Ascending aorta (tissue), 2 donors: ENCODE measurements around the gene SAMM50. TPM values are rescaled to one million over a fixed set of nuclear protein-coding genes. Genes with fewer than 3 reads are reported as not detected.

ENCODE experiments used
- DNase-seq, 2 donors: peaks; one replicate each; pipeline ENCODE4 v3.0.0-alpha.2; 2019; ENCODE audit warnings: low spot score in 2 of 2
- H3K27ac ChIP-seq, 2 donors: fragments of 200-600 bp; sonication (generic); one replicate each; pipeline ENCODE4 v1.5.1; 2016 to 2017; ENCODE audit warnings: mild to moderate bottlenecking in 1 of 2
- H3K27me3 ChIP-seq: fragments of 200-600 bp; sonication (generic); one replicate; pipeline ENCODE4 v1.5.1; 2017
- H3K36me3 ChIP-seq, 2 donors: fragments of 200-600 bp; sonication (generic); one replicate each; pipeline ENCODE4 v1.5.1; 2016
- H3K4me1 ChIP-seq, 2 donors: fragments of 200-600 bp; sonication (generic); one replicate each; pipeline ENCODE4 v1.5.1; 2016 to 2017; ENCODE audit warnings: mild to moderate bottlenecking in 1 of 2
- H3K4me3 ChIP-seq, 2 donors: fragments of 200-600 bp; sonication (generic); one replicate each; pipeline ENCODE4 v1.5.1; 2016 to 2017; ENCODE audit warnings: mild to moderate bottlenecking in 1 of 2
- H3K9me3 ChIP-seq, 2 donors: fragments of 200-600 bp; sonication (generic); one replicate each; pipeline ENCODE4 v1.5.1; 2016
- intact Hi-C: fragments of 100-400 bp; cut with DNase I; formaldehyde crosslinking; loops from one replicate; pipeline ENCODE4 v1.15.1; 2023
- total RNA-seq: library from RNA; depleted of rRNA; stranded (reverse); fragments of >200 nt; gene quantifications from one replicate; pipeline ENCODE4 v1.1.0, GENCODE V29; 2016
- TF ChIP-seq, protein P1 (sequence below), 3 experiments: fragments of 200-600 bp in 2 of 3; fragments of 450-650 bp in 1 of 3; sonication (generic) in 2 of 3; IDR thresholded peaks; one replicate each; pipeline ENCODE4 v1.5.1; 2016 to 2019; ENCODE audit warnings: antibody characterized with exemption in 3 of 3, mild to moderate bottlenecking in 1 of 3, moderate library complexity in 1 of 3

The SAMM50 gene
- total RNA-seq, 1 donor from 2014 or later: 23.6 TPM

DNA sequence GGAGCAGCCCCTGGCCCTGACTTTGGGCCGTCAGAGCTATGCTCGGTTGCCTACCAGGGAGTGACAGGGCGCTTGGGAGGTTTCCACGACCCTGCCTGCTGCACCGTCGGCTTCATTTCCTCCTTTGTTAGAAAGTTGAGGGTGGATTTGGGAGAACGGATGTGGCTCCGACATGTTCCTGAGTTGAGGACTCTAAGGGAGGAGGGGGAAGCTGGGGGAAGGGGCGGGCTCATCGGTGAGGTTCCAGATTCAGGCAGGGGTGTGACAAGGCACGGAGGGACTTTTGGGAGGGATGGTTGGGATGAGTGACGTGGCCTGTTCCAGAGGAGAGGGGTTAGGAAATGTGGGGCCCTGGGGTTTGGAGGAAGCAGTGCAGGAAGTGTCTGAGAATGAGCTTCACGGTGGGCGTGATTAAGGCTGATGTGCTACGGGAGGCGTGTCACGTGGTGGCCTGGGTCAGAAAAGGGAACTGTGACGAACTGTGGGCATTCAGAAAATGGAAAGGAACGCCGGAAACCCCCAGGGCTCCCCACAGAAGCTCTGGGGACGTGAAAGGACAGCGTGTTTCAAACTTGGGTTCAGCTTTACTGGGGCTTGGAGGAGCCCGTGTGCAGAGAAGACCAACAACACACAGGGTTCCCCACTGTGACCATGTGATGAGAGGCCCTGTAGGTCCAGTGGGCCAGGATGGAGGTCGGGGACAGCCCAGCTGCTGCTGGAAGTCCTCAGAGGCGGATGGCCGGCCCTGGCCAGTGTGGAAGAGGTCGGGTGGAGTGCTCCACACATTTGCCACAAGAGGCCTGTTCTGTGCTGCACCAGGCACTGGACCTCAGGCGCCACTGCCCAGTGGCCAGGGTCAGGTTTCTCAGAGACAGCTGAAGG lies 71.6 kb downstream of the SAMM50 start:
- TF ChIP-seq, protein P1, sequence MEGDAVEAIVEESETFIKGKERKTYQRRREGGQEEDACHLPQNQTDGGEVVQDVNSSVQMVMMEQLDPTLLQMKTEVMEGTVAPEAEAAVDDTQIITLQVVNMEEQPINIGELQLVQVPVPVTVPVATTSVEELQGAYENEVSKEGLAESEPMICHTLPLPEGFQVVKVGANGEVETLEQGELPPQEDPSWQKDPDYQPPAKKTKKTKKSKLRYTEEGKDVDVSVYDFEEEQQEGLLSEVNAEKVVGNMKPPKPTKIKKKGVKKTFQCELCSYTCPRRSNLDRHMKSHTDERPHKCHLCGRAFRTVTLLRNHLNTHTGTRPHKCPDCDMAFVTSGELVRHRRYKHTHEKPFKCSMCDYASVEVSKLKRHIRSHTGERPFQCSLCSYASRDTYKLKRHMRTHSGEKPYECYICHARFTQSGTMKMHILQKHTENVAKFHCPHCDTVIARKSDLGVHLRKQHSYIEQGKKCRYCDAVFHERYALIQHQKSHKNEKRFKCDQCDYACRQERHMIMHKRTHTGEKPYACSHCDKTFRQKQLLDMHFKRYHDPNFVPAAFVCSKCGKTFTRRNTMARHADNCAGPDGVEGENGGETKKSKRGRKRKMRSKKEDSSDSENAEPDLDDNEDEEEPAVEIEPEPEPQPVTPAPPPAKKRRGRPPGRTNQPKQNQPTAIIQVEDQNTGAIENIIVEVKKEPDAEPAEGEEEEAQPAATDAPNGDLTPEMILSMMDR (IDR thresholded peaks at IDR 0.05): no peak
- intact Hi-C loops: no loop called here
- peaks cover 0 to 3% of the 10 kb centered on the region in 2 donors for H3K4me1 ChIP-seq
- H3K9me3 ChIP-seq: no peaks in the 10 kb centered on the region
- no peaks in the 10 kb centered on the region for H3K27me3 ChIP-seq
- peak; percentile 78 to 90 for DNase-seq
- no peaks in the 10 kb centered on the region for H3K36me3 ChIP-seq
- peak overlapping the region in 1 of 2 donors; percentile 5 for H3K4me3 ChIP-seq
- peak overlapping the region; percentile 75 to 84 for H3K27ac ChIP-seq

GRCh38 chr22:44028091-44028490 lies 72.8 kb downstream of the SAMM50 start:
- Histone ChIP-seq H3K36me3 (no peaks in the 10 kb centered on the region), H3K9me3 (no peaks in the 10 kb centered on the region), H3K4me3 (no peak overlapping the region), H3K27ac (no peak overlapping the region), H3K4me1 (peaks cover 0 to 1% of the 10 kb centered on the region in 2 donors), H3K27me3 (no peaks in the 10 kb centered on the region)
- TF ChIP-seq, protein P1 (IDR thresholded peaks at IDR 0.05): no peak
- DNase-seq: no peak
- intact Hi-C loops: no loop called here

- no peak for DNase-seq
- no peaks in the 10 kb centered on the region for H3K36me3 ChIP-seq
- intact Hi-C loops: no loop called here
- H3K27me3 ChIP-seq: no peaks in the 10 kb centered on the region
- H3K4me1 ChIP-seq: no peaks in the 10 kb centered on the region
- no peaks in the 10 kb centered on the region for H3K9me3 ChIP-seq
- TF ChIP-seq, protein P1 (IDR thresholded peaks at IDR 0.05): no peak
- peak overlapping the region in 1 of 2 donors; percentile 11 for H3K27ac ChIP-seq
- no peak overlapping the region for H3K4me3 ChIP-seq
These were observed 73.8 kb downstream of the SAMM50 start for GRCh38 chr22:44029069-44029468.

- peak overlapping the region in 1 of 2 donors; percentile 11 for H3K27ac ChIP-seq
These were observed 74.9 kb downstream of the SAMM50 start for GRCh38 chr22:44030051-44030701.

GRCh38 chr22:44030702-44031082 lies 75.5 kb downstream of the SAMM50 start:
- no peak overlapping the region for H3K27ac ChIP-seq
- TF ChIP-seq, protein P1 (IDR thresholded peaks at IDR 0.05): no peak
- no peak overlapping the region for H3K4me3 ChIP-seq
- intact Hi-C loops: no loop called here
- H3K36me3 ChIP-seq: no peaks in the 10 kb centered on the region
- H3K4me1 ChIP-seq: no peaks in the 10 kb centered on the region
- H3K27me3 ChIP-seq: no peaks in the 10 kb centered on the region
- DNase-seq: no peak
- no peaks in the 10 kb centered on the region for H3K9me3 ChIP-seq

More at GRCh38 chr22:44030051-44030701, 74.9 kb downstream of the SAMM50 start:
- intact Hi-C loops: no loop called here
- no peaks in the 10 kb centered on the region for H3K4me1 ChIP-seq
- H3K27me3 ChIP-seq: no peaks in the 10 kb centered on the region
- H3K4me3 ChIP-seq: no peak overlapping the region
- H3K36me3 ChIP-seq: no peaks in the 10 kb centered on the region
- DNase-seq: no peak
- no peaks in the 10 kb centered on the region for H3K9me3 ChIP-seq
- TF ChIP-seq, protein P1 (IDR thresholded peaks at IDR 0.05): no peak
